NCI-H526 treated with DMSO at 0.1 percent for 48 hours (cell line): ENCODE data around the gene ATL2.
"Not testable (repeated sequence)": the region's sequence is repeated elsewhere in the genome, so short reads cannot be mapped to it uniquely, and the experiment has no call there.

Source experiments
- DNase-seq: peaks from one replicate; lab custom pipeline; 2025; lab: John Stamatoyannopoulos, UW

Gene ATL2

DNA sequence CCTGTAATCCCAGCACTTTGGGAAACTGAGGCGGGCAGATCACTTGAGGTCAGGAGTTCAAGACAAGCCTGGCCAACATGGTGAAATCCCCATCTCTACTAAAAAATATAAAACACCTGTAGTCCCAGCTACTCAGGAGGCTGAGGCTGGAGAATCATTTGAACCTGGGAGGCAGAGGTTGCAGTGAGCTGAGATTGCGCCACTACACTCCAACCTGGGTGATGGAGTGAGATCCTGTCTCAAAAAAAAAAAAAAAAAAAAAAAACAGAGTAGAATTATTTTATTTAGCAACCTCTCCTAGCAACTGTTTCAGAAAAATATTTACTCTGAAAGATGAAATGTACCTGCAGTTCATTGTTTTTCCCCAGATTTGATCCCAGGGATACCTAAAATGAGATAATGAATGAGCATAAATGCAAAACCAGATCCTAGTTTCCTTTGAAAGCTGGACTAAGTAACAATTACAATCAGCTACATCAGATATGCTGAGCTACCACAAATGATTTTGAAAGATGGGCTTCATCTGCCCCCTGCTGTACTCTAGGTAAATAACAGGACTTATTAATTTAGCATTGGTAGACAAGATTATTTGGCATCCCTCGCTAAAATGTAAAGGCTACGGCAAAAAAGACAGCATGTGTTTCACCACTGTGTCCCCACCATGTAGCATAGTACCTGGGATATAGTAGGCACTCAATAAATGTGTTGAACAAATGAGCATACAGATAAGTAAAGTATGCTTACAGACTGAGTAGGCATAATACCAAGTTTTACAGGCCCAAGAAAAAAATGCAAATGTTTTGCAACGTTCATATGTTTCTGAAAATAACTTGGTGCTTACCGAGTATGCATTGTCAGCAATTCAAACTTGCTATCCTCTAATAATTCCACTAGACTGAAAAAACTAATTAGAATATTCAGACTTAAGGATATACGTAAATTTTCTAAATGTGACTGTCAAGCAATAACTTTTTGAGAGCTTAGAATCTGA lies 102.5 kb downstream of the ATL2 start:
- peak; percentile 71 for DNase-seq

DNA sequence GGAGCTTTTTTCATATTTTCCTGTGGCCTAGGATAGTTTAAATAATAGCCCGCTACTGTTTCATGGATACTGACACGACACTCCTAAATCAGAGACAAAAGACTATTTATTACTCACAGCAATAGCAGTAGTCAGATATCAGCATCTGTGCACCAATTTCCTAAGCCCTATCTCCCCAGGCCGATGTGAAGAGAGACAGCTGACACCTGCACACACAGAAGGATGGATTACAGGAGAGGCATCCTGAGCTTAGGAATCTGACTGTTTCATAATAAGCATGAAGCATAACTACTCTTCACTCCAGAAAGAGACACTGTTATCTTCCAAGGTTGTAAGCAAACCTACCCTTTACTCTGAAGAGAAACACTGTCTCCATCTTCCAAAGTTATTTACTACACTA lies 105.4 kb downstream of the ATL2 start:
- DNase-seq, result no peak

DNA sequence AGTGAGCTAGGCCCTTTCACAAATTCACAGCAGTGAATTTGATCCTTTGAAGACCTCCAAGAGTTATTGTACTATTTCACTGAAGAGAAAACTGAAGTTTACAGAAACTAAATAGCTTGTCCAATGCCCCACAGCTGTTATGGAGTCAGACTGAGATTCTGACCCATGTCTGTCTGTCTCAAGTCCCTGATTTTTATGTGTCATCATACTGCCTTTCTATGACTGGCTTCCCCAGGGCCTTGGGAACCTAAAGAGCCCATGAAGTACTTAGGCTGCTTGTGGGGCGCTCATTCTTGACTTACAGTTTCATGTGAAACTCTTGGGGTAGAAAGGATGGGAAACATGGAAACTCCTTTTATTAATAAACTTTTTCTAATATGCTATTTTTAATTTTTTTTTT lies 107.7 kb downstream of the ATL2 start:
- no peak for DNase-seq

DNA sequence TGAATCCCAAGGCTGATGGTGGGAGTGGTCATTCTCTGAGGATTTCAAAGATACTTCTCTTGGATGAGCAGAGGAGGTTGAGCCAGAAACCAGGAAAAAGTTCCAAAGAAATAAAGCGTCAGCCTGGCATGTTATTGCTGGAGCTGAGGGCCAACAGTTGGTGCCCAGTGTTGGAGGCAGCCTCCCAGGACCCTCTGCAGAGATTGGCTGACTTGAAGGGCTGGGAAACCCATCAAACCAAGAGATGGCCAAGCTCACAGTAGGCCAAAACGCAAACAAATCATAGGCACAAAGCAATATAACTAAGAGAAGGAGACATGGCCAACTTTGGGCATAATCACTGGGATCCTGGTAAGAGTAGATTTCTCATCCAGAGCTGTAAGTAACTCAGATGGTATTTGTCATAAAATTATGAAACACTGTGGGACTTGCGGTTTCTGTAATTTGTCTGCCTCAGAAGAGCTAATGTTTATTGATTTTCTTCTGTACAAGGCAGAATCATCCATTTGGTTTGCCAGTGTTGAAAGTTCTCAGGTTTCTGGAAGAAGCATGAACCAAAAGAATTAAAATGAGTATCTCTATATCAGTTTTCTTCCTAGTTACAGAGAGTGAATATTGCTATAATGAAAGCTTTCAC lies 108.3 kb downstream of the ATL2 start:
- no peak for DNase-seq

DNA sequence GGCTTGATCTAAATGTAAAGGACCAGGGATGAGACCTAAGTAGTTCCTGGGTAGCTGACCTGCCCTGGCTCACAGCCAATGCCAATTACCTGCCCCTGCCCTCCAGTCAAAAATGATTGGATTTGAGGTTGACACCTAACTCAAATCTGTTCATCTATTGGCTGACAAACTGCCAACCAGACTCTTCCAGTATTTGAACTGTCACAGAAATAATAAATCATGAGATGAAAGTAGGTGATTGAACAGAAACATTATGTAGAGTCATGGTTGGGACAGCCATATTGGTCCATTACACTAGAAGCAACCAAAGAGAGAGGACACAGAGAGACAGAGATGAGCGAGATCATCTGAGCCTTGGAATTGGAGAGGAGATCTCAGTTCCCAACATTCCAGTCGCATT lies 109.1 kb downstream of the ATL2 start:
- no peak for DNase-seq

DNA sequence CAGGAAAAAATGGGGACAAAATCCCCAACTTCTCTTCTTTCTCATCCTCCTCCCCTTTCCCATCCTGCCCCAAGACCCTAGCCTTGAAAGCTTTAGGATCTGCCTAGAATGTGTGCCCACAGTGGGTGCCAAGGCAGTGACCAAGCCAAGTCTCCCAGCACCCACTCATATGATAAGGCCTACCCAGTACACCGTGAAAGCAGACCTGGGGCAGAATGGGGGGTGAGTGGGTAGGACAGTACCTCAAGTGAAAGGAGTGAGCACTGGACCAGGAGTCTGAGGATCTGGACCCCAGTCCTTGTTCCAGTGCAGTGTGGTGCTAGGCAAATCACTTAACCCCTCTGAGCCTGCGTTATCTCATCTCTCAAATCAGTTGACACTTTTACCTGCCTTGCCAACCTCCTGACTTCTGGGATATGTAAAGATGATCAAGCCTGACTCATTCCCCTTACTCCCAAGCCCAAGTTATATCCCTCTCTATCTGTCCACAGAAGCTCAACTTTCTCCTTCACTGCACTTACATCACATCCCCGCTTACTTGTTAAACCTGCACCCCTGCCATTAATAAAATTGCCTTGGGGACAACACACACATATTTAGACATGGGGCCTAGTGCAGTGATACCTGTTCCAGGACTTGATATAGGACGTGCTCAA lies 109.7 kb downstream of the ATL2 start:
- no peak for DNase-seq

DNA sequence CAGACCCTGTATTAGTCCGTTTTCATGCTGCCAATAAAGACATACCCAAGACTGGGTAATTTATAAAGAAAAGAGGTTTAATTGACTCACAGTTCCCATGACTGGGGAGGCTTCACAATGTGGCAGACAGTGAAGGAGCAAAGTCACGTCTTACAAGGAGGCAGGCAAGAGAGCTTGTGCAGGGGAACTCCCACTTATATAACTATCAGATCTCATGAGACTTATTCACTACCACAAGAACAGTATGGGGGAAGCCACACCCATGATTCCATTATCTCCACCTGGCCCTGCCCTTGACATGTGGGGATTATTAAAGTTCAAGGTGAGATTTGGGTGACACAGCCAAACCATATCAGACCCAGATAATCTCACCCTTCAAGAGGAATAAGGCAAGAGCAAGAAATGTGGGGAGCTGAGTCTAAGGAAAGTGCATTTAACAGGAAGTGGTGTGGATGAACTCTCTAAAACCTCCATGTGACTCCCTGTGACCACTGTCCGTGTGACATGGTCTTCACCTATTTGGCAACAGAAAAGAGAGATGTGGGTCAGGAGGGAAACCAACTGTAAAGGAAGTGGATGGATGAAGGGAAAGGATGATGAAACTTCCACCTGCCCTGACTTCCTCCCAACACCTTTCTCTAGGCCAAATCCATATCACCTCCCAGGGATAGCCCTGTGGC lies 110.6 kb downstream of the ATL2 start:
- no peak for DNase-seq

DNA sequence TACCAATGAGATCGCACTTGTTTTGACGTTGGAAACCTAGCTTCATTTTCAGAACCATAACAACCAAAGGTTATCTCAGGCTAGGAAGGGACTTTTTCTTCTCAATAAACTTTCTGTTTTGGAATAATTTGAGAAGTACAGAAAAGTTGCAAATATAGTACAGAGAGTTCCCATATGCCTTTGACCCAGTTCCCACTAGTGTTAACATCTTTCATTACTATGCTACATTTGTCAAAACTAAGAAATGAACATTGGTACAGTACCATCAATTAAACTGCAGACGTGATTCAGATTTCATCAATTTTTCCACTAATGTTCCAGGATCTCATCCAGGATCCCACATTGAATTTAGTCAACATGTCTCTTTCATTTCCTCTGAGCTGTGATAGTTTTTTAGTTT lies 111.6 kb downstream of the ATL2 start:
- no peak for DNase-seq

DNA sequence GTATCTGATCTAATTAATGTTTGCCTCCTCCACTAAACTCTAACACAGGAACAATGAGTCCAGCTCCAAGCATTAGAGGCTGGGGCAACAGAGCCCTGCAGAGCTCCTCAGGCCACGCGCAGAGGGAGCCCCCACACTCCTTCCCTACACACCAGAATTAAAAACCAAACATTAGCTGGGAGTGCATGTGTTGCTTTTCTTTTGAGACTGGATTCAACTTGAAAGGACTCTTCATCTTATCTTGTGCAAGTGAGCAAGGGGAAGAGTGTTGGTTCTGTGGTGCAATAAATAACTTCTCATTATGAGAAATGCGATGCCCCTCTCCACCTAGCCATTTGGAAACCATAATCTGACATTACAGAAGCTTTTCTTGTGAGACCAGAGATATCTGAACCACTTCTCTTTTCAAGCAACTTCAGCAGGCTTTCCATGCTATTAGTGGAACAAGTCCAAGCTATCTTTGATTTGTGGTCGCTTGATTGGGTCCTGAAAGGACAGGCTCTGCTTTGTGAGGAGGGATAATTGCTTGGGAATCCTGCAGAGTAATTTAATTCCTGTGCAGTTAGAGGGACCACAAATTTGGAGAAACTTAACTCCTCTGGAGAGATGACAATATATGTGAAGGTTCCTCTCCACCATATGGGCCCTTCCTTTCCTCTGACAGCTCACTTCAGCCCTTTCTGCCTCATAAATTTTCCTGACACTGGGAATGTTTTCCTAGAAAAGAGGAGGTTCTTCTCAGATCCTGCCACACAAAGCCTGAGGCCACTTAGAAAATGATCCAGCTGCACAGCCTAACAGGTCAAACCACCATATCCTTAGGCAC lies 112.5 kb downstream of the ATL2 start:
- no peak for DNase-seq

DNA sequence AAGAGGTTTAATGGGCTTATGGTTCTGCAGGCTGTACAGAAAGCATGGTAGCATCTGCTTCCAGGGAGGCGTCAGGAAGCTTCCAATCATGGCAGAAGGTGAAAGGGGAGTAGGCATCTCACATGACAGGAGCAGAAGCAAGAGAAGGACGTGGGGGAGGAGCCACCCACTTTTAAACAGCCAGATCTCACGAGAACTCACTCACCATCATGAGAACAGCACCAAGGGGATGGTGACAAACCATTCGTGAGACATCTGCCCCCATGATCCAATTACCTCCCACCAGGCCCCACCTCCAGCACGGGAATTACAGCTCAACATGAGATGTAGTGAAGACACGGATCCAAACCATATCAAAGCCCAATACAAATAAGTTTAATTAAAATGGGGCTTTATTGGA lies 113.8 kb downstream of the ATL2 start:
- no peak for DNase-seq

DNA sequence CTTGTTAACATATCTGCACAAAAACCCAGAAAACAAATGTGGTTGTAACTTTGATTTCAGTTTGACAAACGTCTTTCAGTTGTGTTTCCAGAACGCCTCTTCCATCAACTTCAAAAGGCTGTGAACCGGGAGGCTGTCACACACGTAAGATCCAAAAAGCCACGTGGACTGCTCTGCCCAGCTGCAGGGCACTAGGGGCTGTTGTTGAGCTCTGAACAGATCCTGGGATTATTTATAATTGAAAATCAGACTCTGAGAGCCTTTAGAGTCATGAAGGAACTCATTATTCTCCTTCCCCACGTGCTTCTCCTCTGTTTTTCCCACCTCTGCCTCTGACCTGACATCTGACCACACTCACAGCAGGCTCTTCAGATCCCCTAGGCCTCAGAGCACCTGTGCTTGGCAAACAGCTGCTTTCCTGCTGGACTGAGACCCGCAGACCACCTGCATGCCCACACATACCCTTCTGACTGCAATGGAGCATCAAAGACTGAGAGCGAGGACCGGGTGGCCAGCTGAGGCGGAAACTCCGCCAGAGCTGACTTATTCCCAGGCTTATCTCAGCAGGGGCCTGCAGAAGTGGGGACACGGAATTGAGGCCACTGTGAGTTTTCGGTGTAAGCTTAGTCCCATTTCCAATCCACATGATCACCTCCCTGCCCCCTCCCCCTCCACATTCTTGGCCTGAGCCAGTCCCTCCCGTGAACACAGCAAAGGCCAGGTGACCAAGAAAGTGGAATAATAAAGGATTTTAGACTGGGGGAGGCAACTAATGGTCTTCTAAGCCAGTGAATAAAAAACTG lies 114.8 kb downstream of the ATL2 start:
- no peak for DNase-seq

DNA sequence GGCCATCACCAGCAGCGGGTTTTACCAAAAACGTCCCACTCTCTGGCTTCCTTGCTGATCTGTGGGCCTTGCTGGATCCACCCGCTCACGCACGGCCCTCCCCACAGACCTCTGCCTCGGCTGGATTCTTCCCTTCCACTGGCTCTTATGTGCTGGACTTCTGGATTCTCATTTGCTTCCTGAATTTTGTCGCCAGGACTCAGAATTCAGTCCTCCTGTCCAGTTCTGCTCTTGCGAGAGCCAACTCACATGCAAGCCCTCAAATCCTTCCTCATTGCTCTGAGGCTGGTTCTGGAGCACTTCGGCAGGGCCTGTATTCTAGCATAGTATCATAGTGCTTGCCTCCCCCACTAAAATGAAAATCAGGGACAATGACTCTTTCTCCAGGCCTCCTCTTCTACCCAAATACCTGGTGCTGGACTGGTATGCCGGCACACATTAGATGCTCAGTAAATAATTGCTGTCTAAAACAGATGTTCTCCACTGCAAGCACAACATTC lies 115.5 kb downstream of the ATL2 start:
- DNase-seq, result no peak

DNA sequence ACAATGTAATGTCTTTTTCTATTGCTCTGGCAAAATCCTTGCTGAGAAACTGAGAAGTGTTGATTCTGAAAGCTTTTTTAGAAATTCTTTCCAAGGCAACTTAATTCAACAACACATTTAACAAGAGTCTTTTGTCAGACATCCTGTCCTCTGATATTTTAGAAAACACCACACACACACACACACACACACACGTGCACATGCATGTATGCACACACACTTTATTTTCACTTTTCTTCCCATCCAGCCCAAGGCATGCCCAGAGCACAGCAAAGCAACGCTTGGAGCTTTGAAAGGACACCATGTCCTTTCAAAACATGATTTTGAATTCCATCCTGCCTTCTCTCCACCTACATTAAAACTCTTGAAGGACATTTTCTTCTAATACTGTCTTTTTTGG lies 116.1 kb downstream of the ATL2 start:
- DNase-seq, result no peak

DNA sequence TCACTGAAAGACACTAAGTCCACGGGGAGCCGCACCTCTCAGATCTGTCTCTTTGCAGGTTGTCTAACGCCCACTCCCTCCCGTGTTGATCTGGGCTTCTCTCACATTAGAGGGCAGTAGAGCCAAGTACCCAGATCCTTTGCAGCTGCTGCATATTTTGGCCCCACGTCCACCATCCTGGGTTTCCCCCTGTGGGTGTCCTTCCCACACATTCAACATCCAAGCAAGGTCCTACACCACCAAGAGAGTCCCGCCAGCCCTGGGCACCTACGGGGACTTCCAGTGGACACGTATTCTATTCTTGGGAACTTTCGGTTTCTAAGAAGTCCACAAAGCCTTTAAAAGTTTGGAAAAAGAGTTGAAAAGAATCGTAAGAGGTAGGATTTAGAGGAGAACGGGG lies 116.6 kb downstream of the ATL2 start:
- DNase-seq, result no peak

DNA sequence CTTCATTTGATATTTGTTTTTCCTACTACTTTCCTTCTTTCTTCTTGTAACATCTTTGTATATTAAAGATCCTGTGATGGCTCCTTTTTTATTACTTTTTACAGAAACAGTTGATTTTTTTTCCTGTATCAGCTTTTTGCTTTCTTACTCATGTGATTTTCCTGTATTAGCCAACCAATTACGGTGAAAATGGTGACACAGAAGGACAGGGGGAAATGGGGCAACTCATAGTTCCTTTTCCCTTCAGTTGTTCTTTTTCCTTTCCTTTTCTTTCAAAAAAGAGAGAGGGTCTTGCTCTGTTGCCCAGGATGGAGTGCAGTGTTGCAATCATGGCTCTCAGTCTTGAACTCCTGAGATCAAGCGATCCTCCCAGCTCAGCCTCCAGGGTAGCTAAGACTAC lies 117.8 kb downstream of the ATL2 start:
- no peak for DNase-seq

DNA sequence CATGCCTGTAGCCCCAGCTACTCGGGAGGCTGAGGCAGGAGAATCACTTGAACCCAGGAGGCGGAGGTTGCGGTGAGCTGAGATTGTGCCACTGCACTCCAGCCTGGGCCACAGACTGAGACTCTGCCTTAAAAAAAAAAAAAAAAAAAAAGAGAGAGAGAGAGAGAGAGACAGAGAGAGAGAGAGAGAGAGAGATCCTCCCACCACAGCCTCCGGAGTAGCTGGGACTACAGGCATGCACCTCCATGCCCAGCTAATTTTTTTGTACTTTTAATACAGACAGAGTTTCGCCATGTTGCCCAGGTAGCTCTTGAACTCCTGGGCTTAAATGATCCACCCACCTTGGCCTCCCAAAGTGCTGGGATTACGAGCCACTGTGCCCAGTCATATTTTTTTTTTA lies 119.4 kb downstream of the ATL2 start:
- not testable (repeated sequence) for DNase-seq

DNA sequence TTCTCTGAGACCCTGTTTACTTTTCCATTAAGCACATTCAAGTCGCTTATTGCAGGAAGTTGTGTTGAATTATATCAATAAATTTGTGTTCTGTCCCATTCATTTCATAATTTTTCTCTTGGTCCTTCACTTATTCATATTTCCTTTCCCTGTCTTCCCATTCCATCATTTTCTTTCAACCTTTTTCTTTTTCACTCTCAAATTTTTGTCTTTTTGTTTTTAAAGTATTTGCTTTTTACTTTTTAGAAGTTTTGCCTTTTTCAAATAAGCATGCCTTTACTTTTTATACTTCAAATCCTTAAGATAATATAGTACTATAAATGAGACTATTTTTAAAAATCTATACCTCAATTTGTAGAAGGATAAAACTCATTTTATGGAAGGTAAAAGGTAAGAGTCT lies 120.5 kb downstream of the ATL2 start:
- DNase-seq, result no peak

DNA sequence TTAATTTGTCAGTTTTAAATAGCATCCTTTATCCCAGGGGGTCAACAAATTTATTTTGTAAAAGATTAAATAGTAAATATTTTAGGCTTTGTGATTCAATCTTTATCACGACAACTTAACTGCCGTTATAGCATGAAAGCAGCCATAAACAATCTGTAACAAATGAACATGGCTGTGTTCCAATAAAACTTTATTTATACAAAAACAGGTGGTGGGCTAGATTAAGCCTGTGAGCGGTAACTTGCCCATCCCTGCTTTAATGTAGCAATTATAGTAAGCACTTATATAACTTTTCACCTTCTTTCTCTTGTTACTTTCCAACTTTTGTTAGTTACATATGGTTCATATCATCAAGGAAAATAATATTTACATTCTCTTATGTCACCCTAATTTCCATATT lies 121.9 kb downstream of the ATL2 start:
- no peak for DNase-seq

DNA sequence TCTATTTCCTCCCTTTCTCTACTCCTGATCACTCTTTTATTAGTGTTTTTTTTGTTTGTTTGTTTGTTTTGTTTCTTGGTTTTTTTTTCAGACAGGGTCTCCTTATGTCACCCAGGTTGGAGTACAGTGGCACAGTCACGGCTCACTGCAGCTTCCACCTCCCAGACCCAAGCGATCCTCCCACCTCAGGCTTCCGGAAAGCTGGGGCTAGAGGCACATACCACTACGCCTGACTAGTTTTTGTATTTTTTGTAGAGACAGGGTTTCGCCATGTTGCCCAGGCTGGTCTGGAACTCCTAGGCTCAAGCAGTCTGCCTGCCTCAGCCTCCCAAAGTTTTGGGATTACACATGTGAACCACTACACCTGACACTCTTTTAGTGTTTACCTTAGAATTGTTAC lies 122.3 kb downstream of the ATL2 start:
- DNase-seq, result no peak

DNA sequence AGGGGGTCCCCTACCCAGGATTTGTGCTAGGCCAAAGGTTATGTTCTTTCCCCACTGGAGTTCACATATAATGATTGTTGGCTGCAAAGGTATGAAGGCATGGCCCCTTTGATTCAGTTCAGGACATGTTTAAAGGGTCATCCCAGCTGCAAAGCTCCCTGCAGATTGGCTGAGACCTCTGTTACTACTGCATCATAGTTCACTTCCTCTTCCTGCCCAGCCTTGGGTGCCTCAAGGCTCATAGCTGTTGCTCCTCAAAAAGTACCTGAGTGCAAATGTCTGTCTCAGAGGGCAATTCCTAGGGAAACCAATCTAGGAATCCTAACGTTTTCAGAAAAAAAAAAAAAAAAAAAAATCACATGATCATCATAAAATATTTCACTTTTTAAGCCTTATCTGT lies 125.1 kb downstream of the ATL2 start:
- DNase-seq, result no peak

DNA sequence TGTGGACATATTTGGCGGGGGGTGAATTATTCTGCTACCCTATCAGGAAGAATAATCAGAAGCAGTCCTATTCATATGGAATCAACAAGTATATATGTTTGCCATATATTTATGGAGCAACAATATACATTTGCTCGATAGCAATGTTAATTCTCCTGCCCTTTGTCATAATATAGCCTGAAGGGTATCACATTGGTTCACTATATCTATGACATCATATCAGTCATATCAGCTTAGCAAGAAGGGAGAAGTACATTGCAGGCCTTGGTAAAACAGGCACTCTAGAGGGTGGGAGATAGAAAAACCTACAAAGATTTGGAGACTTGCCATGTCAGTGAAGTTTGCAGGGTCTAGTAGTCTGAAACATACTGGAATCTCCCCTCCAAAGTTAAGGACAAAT lies 128.4 kb downstream of the ATL2 start:
- no peak for DNase-seq
